B cell (primary cell): ENCODE results near the gene CTRL. TPM values are rescaled to one million over a fixed set of nuclear protein-coding genes. Genes with fewer than 3 reads are reported as not detected.

Source experiments
- ATAC-seq: fragments of 200-7000 bp; cut with Tn5 transposase; one replicate; pipeline ENCODE4 v1.10.0; 2021; ENCODE audit warnings: low read depth, mild to moderate bottlenecking, moderate number of reproducible peaks, moderate library complexity
- CTCF ChIA-PET: fragments of 350-600 bp; sonication (Branson Sonifier 250); formaldehyde crosslinking; loops from one replicate; lab custom pipeline; 2021; ENCODE audit warnings: antibody characterized with exemption, inconsistent platforms; lab: Charles Lee
- POLR2A ChIA-PET: fragments of 350-600 bp; sonication (Branson Sonifier 250); formaldehyde crosslinking; loops from one replicate; lab custom pipeline; 2021; ENCODE audit warnings: antibody characterized with exemption; lab: Charles Lee
- DNase-seq: peaks from one replicate; pipeline ENCODE4 v3.0.0; 2013
- H2AFZ ChIP-seq: 2 replicates; pipeline ENCODE4 v1.6.1; 2012; ENCODE audit warnings: mild to moderate bottlenecking, low read depth, low read length; ENCODE audit not compliant: insufficient read depth, poor library complexity, severe bottlenecking
- H3K27ac ChIP-seq, 2 donors: 1 replicate in 1 of 2; 2 replicates in 1 of 2; pipeline ENCODE4 v1.5.1; 2012 to 2013; ENCODE audit warnings: low read length in 2 of 2, mild to moderate bottlenecking in 2 of 2, moderate library complexity in 1 of 2
- H3K27me3 ChIP-seq, 4 experiments: fragments of 200-600 bp in 1 of 4; sonication (generic) in 1 of 4; replicated peaks in 1 of 4; 1 replicate in 2 of 4; 2 replicates in 2 of 4; pipeline versions ENCODE4 v1.6.1 to v1.7.0; 2013 to 2016; ENCODE audit warnings: low read length in 3 of 4, mild to moderate bottlenecking in 2 of 4, mixed read lengths in 1 of 4, moderate library complexity in 1 of 4; ENCODE audit not compliant: insufficient read depth in 4 of 4, control insufficient read depth in 3 of 4; ENCODE audit errors: control extremely low read depth in 1 of 4
- H3K36me3 ChIP-seq, 2 experiments: replicated peaks in 1 of 2; 1 replicate in 1 of 2; 2 replicates in 1 of 2; pipeline versions ENCODE4 v1.6.1 to v1.7.1; 2013; ENCODE audit warnings: low read length in 1 of 2; ENCODE audit not compliant: insufficient read depth in 2 of 2, control insufficient read depth in 1 of 2; ENCODE audit errors: control extremely low read depth in 1 of 2, extremely low read depth in 1 of 2
- H3K4me1 ChIP-seq, 2 donors: fragments of 200-600 bp in 1 of 2; sonication (generic) in 1 of 2; 1 replicate in 1 of 2; 2 replicates in 1 of 2; pipeline versions ENCODE4 v1.5.1 to v1.6.1; 2013 to 2017; ENCODE audit warnings: low read length in 2 of 2; ENCODE audit not compliant: control insufficient read depth in 2 of 2, insufficient read depth in 2 of 2
- H3K4me2 ChIP-seq: replicated peaks from 2 replicates; pipeline ENCODE3; 2012; ENCODE audit warnings: mild to moderate bottlenecking, low read depth, low read length; ENCODE audit not compliant: poor library complexity, severe bottlenecking
- H3K4me3 ChIP-seq, 5 experiments: fragments of 200-600 bp in 1 of 5; sonication (generic) in 1 of 5; 1 replicate in 3 of 5; 2 replicates in 2 of 5; pipeline versions ENCODE4 v1.5.1 to v1.7.0; 2011 to 2016; ENCODE audit warnings: low read length in 4 of 5, mild to moderate bottlenecking in 4 of 5, low read depth in 2 of 5, control low read depth in 1 of 5, moderate library complexity in 1 of 5; ENCODE audit not compliant: insufficient read depth in 1 of 5; ENCODE audit errors: control extremely low read depth in 1 of 5, extremely low read depth in 1 of 5
- H3K79me2 ChIP-seq: fragments of 200-600 bp; sonication (generic); one replicate; pipeline ENCODE4 v1.6.0; 2016; ENCODE audit warnings: low read length; ENCODE audit not compliant: control insufficient read depth, insufficient read depth
- H3K9ac ChIP-seq: fragments of 200-600 bp; sonication (generic); 2 replicates; pipeline ENCODE4 v1.6.1; 2017; ENCODE audit warnings: mild to moderate bottlenecking, low read length, moderate library complexity
- H3K9me3 ChIP-seq, 3 donors: one replicate each; pipeline versions ENCODE4 v1.6.1 to v1.7.1; 2013; ENCODE audit warnings: low read length in 2 of 3; ENCODE audit not compliant: control insufficient read depth in 2 of 3, insufficient read depth in 1 of 3; ENCODE audit errors: control extremely low read depth in 1 of 3
- H4K20me1 ChIP-seq: 2 replicates; pipeline ENCODE4 v1.6.0; 2012; ENCODE audit warnings: mild to moderate bottlenecking, low read length; ENCODE audit not compliant: insufficient read depth, control insufficient read depth, poor library complexity, severe bottlenecking
- H3K27ac Mint-ChIP-seq: one replicate; pipeline ENCODE4 v1.8.0; 2021; ENCODE audit warnings: mixed read lengths
- H3K27me3 Mint-ChIP-seq: one replicate; pipeline ENCODE4 v1.8.0; 2021; ENCODE audit warnings: mixed read lengths
- H3K4me1 Mint-ChIP-seq: one replicate; pipeline ENCODE4 v1.8.0; 2021; ENCODE audit warnings: mixed read lengths
- H3K4me3 Mint-ChIP-seq: one replicate; pipeline ENCODE4 v1.8.0; 2021; ENCODE audit warnings: mixed read lengths
- H3K9me3 Mint-ChIP-seq: one replicate; pipeline ENCODE4 v1.8.0; 2022; ENCODE audit warnings: mixed read lengths; ENCODE audit not compliant: insufficient read depth
- EZH2 ChIP-seq: IDR thresholded peaks from 2 replicates; pipeline ENCODE4 v1.6.1; 2012; ENCODE audit warnings: borderline replicate concordance, low read depth, mild to moderate bottlenecking, moderate library complexity, low read length; ENCODE audit not compliant: insufficient read depth, poor library complexity, severe bottlenecking
- WGBS: methylation state at CpG from one replicate; pipeline ENCODE4 v1.1.5; 2013; ENCODE audit warnings: missing lambda C conversion rate; ENCODE audit not compliant: insufficient coverage; 5-methylcytosine and 5-hydroxymethylcytosine counted together
- intact Hi-C: fragments of 100-400 bp; cut with micrococcal nuclease; formaldehyde crosslinking; loops from one replicate; pipeline ENCODE4 v1.10.0; 2022
- polyA plus RNA-seq: library from polyadenylated mRNA; depleted of rRNA; stranded (reverse); fragments of >200 nt; gene quantifications from 2 replicates; pipeline ENCODE4 v1.2.3, GENCODE V29; 2012
- total RNA-seq, 2 donors: library from RNA; stranded (reverse); fragments of 120-200 nt in 1 of 2; gene quantifications; 1 replicate in 1 of 2; 2 replicates in 1 of 2; pipeline versions ENCODE4 v1.2.3 to v1.2.4, GENCODE V29; 2013 to 2022
- TF ChIP-seq, protein P1 (sequence below): fragments of 200-600 bp; IDR thresholded peaks from one replicate; pipeline ENCODE4 v1.8.0; 2022; ENCODE audit warnings: antibody characterized with exemption, mild to moderate bottlenecking

The CTRL gene
- total and polyA plus RNA-seq, 2 donors (not counting 1 experiment from before 2014, with no cell fraction given), result 5.8 to 19.0 TPM

GRCh38 chr16:67935402-67936123 lies 3.9 kb upstream of the CTRL start:
- Histone ChIP-seq H3K4me3 (peak overlapping the region; percentile 77 to 96 (median 93)), H3K9me3 (no peaks in the 10 kb centered on the region), H3K79me2 (peaks cover 42% of the 10 kb centered on the region), H3K4me1 (peaks cover 25 to 38% of the 10 kb centered on the region in 2 donors), H3K36me3 (peaks cover 7 to 33% of the 10 kb centered on the region in 2 experiments), H3K4me2 (peak overlapping the region; percentile 91), H3K27me3 (no peaks in the 10 kb centered on the region), H3K9ac (peak overlapping the region; percentile 95), H4K20me1 (peaks cover 28% of the 10 kb centered on the region), H2AFZ (peak overlapping the region; percentile 47), H3K27ac (peak overlapping the region; percentile 67 to 85)
- 14% methylated on average over 55 of the region's 55 CpGs for WGBS
- ATAC-seq (peak; percentile 89), DNase-seq (peak; percentile 95)
- ChIA-PET POLR2A (interaction anchor here (0.6 to 3.3 kb wide), 20 partner anchors 33 to 447 kb away, joined by 3 to 19 read pairs (median 3); partner anchors contain the start of genes ACD, CTCF, DDX28 and DUS2), CTCF (interaction anchor here (0.7 to 6.4 kb wide), 18 partner anchors 9 to 454 kb away, joined by 3 to 29 read pairs (median 4); partner anchors contain the start of genes ATP6V0D1, CARMIL2, NRN1L and SLC12A4)
- peak overlapping the region; percentile 99 for H3K27ac Mint-ChIP-seq
- intact Hi-C loops, result loop anchor here (1.0 to 5.0 kb wide), 12 partner anchors 33 to 443 kb away; partner anchors contain the start of genes CTCF, EDC4, GFOD2 and NFATC3
- no peaks in the 10 kb centered on the region for H3K27me3 Mint-ChIP-seq
- H3K9me3 Mint-ChIP-seq, result no peaks in the 10 kb centered on the region
- H3K4me1 Mint-ChIP-seq, result peaks cover 31% of the 10 kb centered on the region
- TF ChIP-seq EZH2, result no peak
- peak overlapping the region; percentile 100 for H3K4me3 Mint-ChIP-seq

- Mint-ChIP-seq H3K9me3 (no peaks in the 10 kb centered on the region), H3K4me1 (peaks cover 26% of the 10 kb centered on the region), H3K27ac (peak overlapping the region; percentile 99), H3K27me3 (no peaks in the 10 kb centered on the region), H3K4me3 (peak overlapping the region; percentile 100)
- H3K36me3 ChIP-seq, result peaks cover 7 to 36% of the 10 kb centered on the region in 2 experiments
- peaks cover 41% of the 10 kb centered on the region for H3K79me2 ChIP-seq
- ATAC-seq (no peak), DNase-seq (no peak)
- CTCF ChIA-PET, result interaction anchor here (1.0 to 6.4 kb wide), 13 partner anchors 9 to 388 kb away, joined by 3 to 29 read pairs (median 4); partner anchors contain the start of genes CARMIL2 and NRN1L
- no peaks in the 10 kb centered on the region for H3K9me3 ChIP-seq
- H3K27me3 ChIP-seq, result no peaks in the 10 kb centered on the region
- WGBS, result 91% methylated on average over 13 of the region's 13 CpGs
- H3K9ac ChIP-seq, result peak overlapping the region; percentile 95
- peaks cover 32% of the 10 kb centered on the region for H4K20me1 ChIP-seq
- no peak for TF ChIP-seq EZH2
- TF ChIP-seq, protein P1, sequence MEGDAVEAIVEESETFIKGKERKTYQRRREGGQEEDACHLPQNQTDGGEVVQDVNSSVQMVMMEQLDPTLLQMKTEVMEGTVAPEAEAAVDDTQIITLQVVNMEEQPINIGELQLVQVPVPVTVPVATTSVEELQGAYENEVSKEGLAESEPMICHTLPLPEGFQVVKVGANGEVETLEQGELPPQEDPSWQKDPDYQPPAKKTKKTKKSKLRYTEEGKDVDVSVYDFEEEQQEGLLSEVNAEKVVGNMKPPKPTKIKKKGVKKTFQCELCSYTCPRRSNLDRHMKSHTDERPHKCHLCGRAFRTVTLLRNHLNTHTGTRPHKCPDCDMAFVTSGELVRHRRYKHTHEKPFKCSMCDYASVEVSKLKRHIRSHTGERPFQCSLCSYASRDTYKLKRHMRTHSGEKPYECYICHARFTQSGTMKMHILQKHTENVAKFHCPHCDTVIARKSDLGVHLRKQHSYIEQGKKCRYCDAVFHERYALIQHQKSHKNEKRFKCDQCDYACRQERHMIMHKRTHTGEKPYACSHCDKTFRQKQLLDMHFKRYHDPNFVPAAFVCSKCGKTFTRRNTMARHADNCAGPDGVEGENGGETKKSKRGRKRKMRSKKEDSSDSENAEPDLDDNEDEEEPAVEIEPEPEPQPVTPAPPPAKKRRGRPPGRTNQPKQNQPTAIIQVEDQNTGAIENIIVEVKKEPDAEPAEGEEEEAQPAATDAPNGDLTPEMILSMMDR, result no peak
- POLR2A ChIA-PET, result interaction anchor here (0.6 to 3.3 kb wide), 13 partner anchors 33 to 417 kb away, joined by 3 to 19 read pairs (median 3); partner anchors contain the start of genes ACD, DDX28, DUS2 and NUTF2
- no peak overlapping the region for H2AFZ ChIP-seq
- H3K4me1 ChIP-seq, result peaks cover 21 to 33% of the 10 kb centered on the region in 2 donors
- H3K4me2 ChIP-seq, result peak overlapping the region; percentile 91
- peak overlapping the region; percentile 64 to 67 for H3K27ac ChIP-seq
- peak overlapping the region in 3 of 5 experiments; percentile 77 to 96 (median 96) for H3K4me3 ChIP-seq
- intact Hi-C loops, result loop anchor here (1.0 to 5.0 kb wide), 8 partner anchors 33 to 443 kb away; partner anchors contain the start of genes CTCF, EDC4, GFOD2 and RANBP10
Observed at GRCh38 chr16:67935101-67935401, 3.4 kb upstream of the CTRL start.
